ENCODE data around the gene EFCAB6.
A peak's percentile ranks its signal among the peaks of the same experiment; 100 is the strongest.

The EFCAB6 gene

DNA sequence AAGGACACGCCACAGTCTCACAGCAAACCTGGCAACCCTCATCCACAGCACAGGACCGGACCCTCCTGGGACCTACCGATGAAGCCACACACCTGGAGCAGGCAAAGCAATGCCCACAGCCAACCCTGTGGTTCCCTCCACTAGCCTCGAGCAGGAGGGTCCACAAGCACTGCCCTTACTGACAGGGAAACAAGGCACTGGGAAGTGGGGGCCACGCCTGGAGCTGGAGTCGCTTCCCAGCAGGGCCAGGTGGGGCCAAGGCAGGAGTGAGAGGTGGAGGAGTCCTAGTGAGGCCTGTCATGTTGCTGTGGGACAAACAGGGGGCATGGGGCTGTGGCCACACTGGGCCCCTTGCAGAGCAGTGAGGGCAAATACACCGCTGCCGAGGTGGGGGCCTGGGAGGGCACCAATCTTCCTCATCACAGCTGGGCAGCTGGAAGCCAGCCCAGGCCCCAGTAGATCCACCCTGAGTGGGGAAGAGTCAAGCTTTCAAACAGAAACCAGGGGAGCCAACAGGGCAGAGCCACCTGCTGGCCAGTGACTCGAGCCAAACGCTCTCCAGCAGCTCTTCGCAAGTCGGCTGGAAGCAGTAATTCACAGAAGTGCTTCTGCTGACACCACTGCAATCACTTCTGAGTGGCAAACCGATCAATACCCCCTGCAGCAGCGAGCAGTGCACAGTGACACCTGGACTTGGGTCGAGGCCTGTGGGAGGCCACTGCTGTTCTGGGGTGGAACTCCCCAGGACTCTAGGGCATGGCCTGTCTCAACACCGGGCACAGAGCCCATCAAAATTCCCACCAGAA, 36.5 kb upstream of the EFCAB6 start:
- DNase-seq (ENCODE audit: low read depth) = peak; percentile 24

DNA sequence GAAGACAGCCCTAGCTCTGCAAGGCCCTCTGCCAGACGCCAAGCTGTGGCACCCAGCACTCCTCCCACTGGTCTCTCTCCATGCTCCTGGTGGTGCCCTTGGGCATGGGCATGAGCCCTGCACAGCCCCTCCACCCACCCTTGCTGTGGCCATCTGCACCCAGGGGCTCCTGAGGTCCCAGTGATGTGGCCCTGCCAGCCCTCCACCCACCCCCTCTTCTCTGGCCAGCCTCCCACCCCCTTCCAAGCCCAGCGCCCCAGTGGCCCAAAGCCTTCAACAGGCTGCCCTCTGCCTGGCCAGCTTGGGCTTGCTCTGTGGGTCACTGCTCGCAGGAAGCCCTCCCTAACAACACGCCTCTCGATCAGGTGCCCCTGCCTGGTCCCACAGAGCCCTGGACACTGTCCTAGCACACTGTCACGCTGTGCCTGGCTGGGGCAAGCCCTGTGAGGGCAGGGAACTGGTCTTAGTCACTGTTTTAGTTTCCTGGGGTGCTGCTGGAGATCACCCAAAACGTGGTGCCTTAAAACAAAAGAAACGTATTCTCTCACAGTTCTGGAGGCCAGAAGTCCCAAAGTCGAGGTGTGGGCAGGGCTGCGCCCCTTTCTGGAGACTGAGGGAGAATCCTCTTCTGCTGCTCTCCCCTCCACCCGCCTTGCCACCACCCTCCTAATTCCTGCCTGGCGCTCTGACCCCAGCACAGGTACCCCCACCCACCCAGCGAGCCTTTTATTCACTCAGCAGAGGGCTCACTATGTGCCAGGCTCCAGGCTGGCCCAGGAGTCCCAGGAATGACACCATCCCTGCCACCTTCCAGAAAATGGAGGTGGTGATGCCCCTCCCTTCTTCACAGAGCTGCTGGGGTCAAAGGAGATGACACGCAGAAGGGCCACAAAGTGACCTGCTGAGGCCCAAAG, 35.5 kb upstream of the EFCAB6 start:
- no peak for DNase-seq (ENCODE audit: low read depth)

DNA sequence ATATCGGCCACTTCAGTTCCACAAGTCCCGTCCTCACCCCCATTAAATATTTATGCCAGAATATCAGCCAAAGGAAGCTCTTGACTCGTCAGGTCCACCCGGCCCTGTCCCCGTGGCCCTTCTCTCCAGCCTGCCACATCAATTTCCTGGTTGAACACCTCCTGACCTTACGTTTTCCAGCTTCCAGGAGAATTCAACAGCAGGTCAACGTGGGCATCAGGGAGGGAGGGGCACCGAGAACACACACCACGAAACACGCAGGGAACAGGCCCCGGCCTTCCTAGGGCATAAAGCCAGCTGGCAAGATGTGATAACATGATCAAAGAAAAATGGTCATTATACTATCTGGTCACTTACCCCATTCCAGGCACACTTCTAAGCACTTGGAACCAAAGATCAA, 34.9 kb upstream of the EFCAB6 start:
- DNase-seq (ENCODE audit: low read depth) = no peak

DNA sequence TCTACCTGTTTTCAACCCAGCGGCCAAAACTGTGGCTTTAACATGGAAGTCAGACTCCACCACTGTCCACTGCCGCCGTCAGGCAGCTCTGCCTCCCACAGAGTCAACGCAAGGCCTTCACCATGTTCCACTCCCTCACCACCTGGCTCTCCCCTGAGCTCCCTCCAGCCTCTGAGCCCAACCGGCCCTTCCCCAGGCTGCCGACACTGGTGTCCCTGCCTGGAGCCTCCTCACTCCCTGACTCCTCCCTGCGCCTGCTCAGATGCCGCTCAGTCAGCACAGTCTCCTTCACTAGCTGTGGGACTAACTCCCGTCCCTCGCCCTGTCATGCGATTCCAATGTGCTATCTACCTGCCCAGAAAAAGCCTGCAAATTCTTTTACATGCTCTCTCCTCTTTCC, 33.9 kb upstream of the EFCAB6 start:
- no peak for DNase-seq (ENCODE audit: low read depth)

DNA sequence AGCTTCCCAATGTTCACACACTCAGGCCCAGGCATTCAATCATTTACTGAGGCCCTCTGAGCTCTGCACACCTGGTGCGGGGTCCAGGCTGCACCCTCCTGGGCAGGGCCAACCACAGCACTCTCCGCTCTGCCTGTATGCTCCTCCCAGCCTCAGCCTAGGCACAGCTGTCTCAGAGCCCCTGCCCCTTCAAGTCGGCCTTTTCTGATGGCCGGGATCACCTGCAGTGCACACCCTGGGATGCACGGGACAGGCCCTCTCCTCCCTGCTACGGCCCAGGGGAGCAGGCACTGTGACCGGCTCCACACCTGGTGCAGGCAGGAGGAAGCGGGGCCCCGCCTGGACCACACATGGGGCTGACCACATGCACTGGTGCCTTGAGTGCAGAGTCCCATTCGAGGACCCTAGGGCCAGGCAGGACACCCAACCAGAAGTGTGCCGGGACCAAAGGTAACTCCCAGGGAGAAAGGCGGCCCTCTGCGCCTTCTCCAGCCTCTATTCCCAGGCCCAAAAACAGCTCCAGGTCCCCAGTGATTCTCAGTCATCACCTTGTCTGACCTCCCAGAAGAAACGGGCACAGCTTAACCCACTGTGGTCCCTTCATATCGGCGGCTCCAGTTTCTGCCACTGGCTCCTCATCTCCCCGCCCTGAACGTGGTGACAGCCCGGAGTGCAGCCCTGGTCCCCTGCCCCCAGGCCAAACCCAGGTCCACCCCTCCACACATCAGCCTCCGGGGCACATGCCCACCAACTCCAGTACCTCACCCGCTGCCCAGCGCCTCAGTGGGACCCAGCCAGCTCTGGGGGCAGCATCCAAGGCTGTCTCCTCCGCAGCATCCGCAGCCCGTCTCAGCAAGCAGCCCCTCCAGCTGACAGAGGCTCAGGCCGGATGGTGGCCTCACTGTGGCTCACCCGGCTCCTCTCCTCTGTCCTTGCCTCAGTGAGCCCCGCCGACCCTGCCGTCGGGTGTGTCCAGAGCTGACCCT, 32.7 kb upstream of the EFCAB6 start:
- DNase-seq (ENCODE audit: low read depth) = no peak

DNA sequence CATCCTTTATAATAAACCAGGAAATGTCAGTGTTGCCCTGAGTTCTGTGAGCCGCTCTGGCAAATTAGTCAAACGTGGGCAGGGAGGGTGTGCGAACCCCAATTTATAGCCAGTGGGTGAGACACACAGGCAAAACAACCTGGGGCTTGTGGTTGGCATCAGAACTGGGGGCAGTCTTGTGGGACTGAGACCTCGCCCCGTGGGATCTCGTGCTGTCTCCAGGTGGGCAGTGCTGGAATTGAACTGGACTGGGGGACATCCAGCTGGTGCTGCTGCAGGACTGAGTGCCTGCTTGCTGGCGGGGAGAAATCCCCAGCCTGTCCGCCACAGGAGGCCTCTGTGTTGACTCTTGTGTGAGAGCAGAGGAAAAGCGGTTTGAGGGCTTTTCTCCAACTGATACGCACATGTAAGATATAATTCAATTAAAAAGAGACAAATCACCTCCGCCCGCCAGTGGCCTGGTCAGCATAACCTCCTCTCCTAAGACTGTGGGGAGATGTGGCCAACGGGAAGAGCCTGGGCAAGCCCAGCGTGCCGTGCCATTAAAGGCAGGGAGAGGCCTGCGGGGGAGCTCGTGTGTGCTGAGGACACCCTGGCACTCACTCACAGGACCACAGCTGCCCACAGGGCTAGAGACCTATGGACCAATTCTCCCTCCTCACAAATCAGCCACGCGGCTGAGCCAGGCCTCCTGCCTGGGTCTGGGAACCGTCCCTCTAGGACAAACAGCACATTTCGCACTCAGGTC, 31.9 kb upstream of the EFCAB6 start:
- no peak for DNase-seq (ENCODE audit: low read depth)

DNA sequence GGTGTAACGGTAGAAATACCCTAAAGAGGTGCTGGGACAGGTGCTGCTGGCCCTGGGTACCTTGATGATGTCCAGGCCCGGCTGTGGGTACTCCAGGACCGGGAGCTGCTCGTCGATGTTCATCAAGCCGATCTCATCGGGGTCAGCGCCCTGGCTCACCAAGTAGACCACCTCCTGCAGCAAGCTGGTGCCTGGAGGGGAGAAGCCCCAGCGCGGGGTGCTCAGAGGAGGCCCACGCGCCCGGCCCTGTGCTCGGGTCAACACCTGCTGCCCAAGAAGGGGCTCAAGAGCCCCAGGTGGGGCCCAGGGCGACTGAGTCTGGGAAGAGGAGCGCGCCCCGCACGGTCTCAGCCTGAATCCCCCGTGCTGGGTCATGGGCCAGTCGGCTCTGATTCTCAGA, 29.6 kb upstream of the EFCAB6 start:
- DNase-seq (ENCODE audit: low read depth) = no peak

DNA sequence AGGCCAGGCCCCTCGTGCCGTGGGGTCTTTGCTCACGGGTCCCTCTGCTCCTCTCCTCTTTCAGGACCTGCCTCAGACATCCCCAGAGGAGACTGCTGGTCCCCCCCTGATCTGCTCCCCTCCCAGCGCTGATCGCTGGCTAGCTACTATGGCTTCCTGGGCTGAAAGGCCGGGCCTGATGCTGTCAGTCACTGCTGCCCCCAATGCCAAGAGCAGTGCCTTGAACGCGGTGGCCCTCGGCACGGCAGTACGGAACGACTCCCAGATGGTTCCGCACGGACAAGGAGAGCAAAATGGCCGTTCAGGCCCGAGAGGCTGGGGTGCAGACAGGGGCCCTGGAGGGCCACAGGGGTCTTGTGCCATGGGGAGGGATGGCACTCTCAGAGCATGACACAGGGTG, 28.7 kb upstream of the EFCAB6 start:
- no peak for DNase-seq (ENCODE audit: low read depth)

DNA sequence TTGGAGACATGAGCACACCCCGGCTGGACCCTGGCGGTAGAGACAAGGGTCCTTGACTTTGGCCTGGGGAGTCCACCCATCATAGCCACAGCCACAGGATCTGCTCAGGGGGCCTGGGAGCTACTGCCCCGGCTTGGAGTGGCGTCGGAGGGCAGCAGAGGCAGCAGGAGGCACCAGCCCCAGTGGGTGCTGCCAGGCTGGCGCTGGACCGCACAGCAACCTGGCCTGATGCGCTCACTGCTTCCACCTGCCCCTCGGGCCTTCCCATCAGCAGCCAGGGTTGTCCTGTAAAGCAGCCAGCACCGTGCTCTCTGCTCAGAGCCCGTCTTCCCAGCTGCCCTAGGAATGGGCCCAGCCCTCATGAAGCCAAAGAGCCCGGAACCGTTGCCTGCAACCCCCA, 28.3 kb upstream of the EFCAB6 start:
- DNase-seq (ENCODE audit: low read depth) = no peak

DNA sequence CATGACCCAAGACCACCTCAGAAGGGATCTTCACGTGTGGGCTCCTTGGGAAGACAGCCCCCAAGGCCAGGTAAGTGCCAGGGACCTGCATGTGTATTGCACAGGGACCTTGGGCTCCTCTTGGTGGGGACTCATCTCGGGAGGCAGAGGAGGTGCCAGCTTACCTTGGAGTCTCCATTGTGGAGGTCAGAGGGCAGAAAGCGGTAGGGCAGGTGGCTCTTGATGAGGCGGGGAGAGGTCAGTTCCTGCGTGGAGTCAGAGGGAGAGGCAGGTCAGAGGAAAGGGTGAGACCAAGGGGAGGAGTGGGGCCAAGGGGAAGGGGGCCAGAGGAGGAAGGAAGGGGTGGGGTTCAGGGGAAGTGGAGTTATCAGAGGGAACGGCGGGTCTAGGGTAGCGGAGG, 27.7 kb upstream of the EFCAB6 start:
- DNase-seq (ENCODE audit: low read depth) = no peak

DNA sequence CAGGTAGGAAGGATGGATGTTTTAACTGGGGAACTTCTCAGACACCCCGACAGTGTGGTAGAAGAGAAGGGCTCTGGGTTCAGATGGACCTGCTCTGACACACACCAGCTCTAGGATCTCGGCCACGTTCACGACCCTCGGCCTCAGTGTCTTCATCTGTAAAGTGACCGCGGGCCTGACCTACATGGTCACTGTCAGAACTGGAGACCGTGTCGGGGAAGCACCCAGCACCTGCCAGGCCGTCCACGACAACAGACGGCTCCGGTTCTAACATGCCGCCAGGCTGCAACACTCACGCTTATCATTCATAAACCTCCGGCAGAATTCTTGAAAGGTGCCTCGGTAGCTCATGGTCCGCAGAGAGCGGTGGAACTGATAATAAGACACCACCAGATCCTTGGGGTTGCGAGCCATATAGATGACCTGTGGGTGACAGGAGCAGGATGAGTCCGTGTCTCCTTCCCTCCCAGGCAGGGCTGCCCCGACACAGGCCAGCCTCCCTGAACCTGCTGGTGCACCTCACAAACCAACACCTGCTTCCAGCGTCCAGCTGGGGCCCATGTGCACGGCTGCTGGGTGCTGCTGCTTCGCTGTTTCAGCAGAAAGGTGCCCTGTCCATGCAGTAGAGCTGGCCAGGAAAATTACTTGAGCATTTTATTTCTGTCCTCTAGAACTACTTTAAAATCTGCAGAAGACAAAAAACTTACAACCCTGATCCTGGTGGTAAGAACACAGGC, 26.6 kb upstream of the EFCAB6 start:
- no peak for DNase-seq (ENCODE audit: low read depth)

DNA sequence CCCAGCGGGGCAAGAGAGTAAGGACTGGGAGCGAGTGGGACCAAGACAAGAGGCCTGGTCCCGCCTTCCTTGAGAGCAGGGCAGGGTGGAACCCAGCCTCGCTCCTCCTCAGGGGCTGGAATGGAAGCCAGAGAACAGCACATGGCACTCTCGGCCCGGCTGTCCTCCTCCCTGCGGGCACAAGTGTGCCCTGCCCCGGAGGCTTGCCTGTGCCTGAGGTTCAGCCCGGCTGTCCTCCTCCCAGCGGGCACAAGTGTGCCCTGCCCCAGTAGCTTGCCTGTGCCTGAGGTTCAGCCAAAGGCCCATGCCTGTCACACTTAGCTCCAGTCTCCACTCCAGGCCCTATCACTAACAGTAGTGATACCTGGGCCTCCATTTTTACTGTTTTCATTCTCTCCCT, 26.1 kb upstream of the EFCAB6 start:
- DNase-seq (ENCODE audit: low read depth) = no peak

DNA sequence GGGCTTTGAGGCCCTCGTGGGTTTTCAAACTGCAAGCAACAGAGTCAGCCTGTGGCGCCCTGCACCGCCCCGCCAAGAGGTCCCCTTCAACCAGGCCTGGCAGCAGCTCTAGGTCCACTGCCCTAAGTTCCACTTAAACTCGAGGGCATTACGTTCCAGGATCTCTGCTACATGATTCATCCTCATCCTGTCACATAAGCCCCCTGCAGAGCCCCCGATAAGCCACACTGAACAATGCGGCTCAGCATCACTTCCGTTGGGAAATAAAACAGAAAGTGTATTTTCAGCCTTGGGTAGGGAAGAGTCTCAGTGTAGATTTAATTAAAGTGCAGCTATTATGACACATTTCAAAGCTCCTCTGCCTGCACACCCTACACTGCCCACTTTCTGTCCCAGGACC, 25.6 kb upstream of the EFCAB6 start:
- no peak for DNase-seq (ENCODE audit: low read depth)

DNA sequence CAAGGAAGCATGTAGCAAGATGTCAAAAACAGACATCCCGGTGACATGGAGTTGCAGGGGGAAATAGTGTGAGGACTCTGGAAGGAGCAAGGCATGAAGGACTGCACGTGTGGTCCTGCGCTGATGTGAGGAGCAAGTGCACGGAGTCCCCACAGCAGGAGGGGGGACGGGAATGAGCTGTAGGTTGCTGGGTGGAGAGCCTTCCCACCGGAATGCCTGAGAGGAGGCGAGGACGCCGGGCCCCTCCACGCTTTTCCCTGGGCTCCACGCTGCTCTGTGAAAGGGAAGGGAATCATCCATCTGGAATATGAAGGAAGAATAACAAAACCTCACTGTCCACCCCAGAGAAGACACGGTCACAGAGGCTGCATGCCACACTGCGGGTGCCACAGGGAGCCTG, 23.6 kb upstream of the EFCAB6 start:
- no peak for DNase-seq (ENCODE audit: low read depth)

DNA sequence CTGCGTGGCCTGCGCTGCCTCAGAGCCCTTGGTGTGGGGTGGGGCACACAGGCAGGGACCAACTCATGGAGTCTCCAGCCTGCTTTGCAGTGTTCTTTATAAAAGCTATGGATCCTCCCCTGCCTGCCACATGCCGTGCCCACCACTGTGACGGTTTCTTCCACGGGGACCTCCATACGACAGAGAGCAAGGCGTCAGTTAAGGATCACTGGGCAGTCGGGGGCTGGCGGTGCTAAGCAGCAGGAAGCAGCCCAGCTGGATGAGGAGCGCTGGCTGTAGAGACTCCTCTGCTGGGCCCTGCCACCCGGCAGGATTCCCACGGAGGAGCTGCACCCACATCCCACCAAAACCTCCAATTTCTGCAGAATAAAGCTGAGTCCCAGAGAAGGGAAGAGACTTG, 23.1 kb upstream of the EFCAB6 start:
- DNase-seq (ENCODE audit: low read depth) = no peak

DNA sequence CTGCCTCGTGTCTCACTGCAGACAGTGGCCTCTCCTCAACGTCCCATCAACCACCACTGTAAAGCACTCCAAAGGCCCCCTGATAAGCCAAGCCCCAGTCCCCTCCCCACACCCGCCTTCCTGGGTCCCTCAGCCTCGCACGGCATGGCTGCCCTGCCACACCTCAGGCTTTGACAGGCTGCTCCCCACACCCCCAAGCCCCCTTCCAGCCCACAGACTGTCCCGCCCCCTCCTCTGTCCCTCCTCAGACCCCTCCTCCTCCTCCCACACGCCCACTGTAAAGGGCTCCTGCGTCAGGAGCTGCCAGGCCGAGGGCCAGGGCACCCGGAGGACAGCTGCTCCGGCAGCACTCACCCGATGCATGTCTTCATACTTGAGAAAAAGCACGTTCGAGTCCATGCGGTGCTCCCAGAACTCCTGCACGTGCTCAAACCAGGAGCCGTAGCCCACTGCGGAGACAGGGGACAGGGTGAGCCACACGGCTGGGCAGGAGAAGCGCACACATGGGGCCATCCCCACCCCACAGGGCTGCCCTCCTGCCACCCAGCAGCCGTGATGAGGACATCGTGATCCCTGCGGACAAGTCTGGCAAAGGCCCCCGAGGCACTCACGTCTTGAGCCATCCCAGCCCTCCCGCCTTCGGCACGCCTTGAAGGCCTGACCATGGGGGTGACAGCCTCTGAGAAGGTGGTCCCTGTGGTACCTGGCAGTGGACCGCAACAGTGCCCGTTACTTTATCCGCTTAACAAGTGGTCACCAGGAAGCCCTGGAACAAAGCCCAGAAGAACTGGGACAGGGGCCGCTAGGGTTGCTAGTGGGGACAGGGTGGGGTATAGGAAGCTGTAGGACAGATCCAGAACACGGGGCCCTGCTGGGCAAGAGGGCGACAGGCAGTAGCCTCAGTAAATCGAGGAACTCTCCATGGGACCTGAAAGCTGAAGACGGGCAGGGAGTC, 21.5 kb upstream of the EFCAB6 start:
- no peak for DNase-seq (ENCODE audit: low read depth)

DNA sequence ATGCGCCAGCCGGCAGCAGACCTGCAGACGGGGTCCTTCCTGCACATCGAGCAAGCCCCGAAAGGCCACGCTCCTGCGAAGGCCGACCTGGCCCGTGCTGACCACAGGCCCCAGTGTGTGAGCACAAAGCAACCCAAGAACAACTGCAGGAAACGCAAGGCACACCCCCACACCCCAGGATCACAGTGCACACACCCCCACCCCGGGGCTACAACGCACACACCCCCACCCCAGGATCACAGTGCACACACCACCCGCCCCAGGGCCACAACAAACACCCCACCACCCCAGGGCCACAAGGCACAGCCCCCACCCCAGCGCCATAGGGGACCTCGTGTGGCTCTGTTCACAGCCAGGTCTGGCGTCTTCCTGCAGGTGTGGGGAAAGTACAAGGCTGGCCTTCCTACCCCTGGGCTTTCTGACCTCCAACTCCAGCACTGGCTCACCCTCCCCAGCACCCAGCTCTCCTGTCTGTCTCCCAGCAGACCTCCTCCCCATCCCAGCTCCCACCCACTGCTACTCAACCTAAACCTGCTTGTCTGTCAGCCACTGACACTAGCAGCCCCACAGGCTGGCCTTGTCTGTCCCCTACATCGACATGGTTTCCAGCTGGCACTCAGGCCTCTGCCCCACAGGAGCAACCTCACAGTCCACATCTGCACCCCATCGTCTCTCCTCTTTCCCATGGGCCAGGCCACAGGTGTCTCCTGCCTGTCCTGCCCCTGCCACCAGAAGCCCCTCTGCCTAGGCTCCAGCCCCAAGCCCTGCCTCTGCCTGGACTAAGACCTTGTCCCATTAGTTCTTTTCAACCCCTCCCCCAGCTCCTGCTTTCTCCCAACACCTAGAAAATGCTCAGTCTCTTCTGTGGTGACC, 20.5 kb upstream of the EFCAB6 start:
- DNase-seq (ENCODE audit: low read depth) = no peak

DNA sequence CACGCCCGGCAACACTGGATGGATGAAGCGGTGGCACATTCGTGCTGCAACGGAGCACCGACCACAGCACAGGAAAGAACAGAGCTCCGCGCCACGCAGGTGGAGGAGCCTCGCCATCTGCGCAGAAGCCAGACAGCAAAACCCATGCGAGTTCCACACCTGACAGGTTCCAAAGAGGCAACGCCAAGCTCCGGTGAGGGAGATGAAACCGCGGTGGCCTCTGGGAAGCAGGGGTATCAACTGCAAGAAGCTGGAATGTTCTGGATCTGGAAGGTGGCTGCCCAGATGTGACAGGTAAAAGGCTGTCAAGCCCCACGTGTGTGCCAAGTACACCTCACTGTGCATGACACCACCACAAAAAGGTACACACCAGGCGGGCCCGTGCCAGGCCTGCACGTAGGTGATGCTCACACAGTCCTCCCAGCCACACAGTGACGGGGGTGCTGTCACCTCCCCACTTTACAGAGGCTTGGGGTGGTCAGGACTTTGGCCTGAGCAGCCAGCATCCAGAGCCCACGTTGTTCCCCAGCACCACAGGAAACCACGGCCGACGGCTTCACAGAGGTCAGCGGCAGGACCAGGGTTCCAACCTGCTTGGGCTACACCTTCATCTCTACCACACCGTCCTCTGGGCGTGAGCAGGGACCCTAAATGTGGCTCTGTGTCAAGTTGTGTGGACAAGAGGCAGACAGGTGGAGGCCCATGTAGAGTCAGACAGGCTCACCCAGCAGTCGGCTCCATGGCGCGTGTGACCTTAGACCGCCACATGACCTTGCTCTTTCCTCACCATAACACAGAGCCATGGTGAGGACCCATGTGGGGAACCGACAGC, 19.7 kb upstream of the EFCAB6 start:
- DNase-seq (ENCODE audit: low read depth) = no peak

Measured in ELR (cell line).